Hematopoietic multipotent progenitor cell treated with erythropoietin and hydrocortisone succinate and interleukin-3 and kit ligand, for 15 days (in vitro differentiated cells): ENCODE data around the gene LRP1B.

Source experiments
- DNase-seq: peaks from one replicate; pipeline ENCODE4 v3.0.0-alpha.2; 2015; ENCODE audit warnings: low spot score

LRP1B gene

GRCh38 chr2:141586985-141587384, 543.8 kb downstream of the LRP1B start:
- no peak for DNase-seq

- DNase-seq: no peak
Observed at GRCh38 chr2:141582213-141582612, 548.6 kb downstream of the LRP1B start.

DNA sequence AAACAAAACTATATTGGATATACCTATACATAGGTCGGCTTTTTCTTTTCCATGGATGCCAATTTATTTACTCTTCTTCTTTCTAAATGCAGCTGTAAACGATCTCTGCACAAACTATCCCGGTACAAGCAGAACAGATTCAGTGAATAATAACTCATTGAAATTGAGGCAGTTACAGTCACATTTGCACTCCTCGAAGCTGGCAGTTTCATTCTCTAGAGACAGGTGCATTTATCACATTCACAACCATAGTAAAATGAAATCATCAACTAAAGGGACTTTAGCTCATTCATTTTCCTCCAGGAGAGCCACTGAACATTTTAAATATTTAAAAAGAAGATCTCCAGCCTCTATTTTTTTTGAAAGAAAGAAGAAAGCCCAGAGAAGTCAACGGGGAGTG, 551.7 kb downstream of the LRP1B start:
- no peak for DNase-seq

- DNase-seq: no peak
Observed at GRCh38 chr2:141570474-141571131, 560.2 kb downstream of the LRP1B start.

GRCh38 chr2:141569941-141570340, 560.9 kb downstream of the LRP1B start:
- DNase-seq: no peak

DNA sequence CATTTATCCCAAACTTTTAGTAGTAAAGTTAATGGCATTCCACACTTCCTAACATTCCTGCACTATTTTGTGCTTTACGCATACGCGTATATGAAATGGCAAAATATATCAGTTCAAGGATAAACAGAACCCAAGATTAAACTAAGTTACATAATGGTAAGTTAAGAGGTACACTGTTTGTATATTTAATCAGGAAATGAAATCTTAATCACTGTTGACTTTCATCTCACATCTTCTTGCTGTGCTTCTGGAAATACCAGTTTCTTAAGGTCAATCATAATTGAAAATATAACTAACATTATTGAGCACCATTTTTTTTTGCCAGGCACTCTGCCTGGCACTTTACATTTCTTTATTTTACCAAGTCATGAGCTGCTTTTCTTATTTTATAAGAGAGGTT, 565.2 kb downstream of the LRP1B start:
- no peak for DNase-seq

DNA sequence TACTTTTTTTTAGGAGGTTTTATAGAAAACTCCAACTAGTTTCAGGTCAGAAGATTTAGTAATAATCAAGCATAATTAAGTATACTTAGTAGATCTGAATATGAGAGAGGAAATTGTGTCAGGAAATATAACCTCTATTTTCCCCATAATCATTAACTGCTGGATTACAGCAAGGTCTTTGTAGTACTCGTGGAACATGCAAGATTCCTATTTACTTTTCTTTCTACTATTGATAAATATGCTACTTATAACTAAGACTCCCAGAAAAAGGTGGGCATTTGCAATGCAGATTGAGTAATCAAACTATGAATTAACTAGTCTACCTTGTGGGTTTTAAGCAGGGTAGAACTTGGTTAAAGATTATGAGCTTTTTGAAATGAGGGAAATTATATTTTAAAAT, 570.1 kb downstream of the LRP1B start:
- no peak for DNase-seq

DNA sequence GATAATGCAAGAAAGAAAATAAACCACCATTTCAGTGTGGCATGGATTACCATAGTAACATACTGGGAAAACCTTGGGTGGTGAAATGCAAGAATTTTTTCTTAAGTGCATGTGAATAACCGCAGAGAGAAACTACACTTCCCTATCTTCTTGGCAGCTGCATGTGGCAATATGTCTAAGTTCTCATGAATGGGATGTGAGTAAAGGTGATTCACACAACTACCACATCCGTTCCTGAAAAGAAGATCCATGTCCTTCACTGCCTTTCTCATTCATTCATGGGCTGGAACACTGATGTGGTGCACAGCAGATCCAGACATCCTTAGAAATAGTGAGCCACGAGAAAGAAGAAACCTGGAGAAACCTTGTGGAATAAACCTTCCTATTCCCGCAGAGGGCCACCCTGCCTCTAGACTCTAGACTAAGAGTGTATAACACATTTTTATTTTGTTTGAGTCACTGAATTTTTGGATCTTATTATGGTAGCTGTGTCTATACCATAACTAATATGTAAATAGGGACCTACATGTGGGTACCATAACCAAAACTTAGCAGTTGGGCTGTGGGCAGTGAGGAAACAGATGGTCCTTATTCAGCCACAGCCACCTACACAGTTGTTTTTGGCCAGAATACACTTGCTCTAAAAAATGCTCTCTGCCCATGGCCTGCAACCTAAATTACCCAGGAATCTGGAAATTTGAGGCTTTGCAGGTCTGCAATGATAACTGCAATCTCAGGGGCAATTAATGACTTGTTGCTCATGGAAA, 573.3 kb downstream of the LRP1B start:
- DNase-seq: no peak

DNA sequence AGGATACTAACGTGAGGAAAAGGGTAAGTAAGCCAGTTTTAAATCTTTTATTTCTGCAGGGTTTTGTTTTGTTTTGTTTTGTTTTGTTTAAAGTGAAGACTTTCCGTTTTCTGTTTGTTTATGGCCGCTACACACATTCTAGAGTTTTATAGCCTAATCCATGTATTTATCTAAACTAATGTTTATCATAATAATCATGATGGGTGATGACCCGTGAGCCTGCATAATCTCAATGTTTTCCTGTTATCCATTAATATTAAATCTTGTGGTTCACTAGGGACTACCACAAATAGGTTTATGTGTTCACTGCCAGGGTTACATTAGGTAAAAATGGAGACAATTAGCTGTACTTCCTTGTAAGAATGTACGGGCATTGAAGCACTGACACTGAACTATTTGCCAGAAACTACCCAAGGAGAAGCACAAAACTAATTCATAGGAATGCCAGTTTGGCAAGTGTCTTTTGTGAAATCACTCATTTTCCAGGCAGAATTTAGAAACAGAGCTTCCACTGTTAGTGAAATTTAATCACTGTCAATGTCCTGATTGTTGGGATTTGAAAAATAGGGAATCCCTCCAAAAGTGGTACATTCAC, 574.8 kb downstream of the LRP1B start:
- DNase-seq: no peak

- no peak for DNase-seq
Observed at GRCh38 chr2:141554810-141555209, 576.0 kb downstream of the LRP1B start.

GRCh38 chr2:141534666-141535362, 596.0 kb downstream of the LRP1B start:
- no peak for DNase-seq

- DNase-seq: no peak
Observed at GRCh38 chr2:141529659-141530058, 601.2 kb downstream of the LRP1B start.

GRCh38 chr2:141528990-141529389, 601.8 kb downstream of the LRP1B start:
- no peak for DNase-seq

GRCh38 chr2:141526760-141527159, 604.1 kb downstream of the LRP1B start:
- no peak for DNase-seq

GRCh38 chr2:141524777-141525176, 606.0 kb downstream of the LRP1B start:
- no peak for DNase-seq

DNA sequence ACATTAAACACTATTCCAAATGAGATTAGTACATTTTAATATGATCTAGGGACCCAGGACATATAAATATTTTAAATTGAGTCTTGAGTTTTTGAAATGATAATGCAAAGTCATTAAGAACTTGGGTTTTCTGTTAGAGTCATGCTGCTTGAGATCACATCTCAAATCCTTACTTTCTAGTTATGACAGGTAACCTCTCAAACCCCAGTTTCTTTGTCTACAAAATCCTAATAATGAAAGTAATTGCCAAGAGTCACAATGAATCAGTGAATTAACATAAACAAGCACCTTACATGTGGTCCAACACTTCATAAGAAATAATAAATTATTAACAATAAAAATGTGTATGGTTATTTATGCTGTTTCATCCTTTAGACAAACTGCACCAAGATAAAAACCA, 607.6 kb downstream of the LRP1B start:
- no peak for DNase-seq

DNA sequence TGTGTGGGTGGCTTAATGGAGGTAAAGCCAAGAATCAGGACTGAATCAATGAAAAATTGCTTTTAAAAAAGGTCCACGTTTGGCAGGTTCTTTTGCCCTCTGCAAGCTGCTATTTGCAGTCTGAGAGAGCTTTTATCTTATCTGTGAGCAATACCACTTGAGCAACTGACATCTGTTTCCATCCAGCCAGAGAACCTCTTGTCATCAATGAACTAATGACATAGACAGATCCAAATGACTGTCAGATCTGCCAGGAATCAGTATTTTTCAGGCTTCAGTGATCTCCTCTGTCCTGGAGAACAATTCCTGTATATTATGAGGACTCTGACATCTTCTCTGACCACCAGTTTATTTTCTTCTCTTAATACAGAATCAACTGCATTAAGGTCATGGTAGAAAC, 608.1 kb downstream of the LRP1B start:
- no peak for DNase-seq

GRCh38 chr2:141522048-141522447, 608.8 kb downstream of the LRP1B start:
- DNase-seq: no peak

DNA sequence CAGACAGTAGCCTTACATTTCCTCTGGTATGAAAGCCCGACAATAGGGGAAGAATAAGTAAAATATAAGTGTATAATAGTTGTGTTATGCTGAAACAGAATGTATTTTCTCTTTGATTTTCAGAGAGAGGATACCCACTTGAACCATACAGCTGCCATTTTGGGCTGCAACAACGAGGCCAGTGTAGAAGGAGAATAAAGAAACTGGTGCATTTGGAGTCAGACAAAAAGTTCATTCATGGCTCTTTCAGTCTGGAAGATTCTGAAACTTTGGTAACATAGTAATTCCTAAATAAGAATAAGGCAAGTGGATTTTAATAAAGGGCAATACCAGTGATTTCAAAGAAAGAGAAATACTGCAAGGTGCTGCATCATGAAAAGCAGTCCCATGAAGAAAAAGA, 610.9 kb downstream of the LRP1B start:
- no peak for DNase-seq

GRCh38 chr2:141517852-141518421, 612.9 kb downstream of the LRP1B start:
- no peak for DNase-seq

DNA sequence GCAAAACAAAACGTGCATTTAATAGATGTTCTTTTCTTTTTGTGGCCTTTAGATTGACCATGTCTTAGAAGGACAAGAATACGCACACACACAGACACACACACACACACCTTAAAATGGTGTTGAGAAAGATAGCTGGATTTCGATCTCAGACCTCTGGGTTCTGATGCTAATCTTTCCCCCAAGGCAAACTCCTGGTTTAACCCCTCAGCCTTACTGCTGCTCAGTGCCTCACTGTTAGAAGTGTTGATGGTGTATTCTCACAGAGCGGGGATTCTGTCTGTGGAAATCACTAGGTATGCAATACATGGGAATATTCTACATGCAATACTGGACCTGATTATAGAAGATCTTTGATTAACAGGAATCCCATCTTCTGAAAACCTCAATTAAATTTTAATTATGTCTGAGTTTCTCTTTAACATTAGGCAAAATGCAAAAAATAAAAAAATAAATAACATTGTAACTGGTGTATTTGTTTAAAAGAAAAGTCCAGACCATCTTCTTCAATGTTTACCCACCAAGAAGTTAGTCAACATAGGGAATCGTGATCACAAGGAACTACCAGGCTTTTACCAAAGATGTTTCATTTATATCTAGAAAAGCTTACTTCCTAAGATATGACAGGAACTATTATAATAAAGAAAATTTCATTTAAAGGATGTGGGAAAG, 613.5 kb downstream of the LRP1B start:
- no peak for DNase-seq

DNA sequence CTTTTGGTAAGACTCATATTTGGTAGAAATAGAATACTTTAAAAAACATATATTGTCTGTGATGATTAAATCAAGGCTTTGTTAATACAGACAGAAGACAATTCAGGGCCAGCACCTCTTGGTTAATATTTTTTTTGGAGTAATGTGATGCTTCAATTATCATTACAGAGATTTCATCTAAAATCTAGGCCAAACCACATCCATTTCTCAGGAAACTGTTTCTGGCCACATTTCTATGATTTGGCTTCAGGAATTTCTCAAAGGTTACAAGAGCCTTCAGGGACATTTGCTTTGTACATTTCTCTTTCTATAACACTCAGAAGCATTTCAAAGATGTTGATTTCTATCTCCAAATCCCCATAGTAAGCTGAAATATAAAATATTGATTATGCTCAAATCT, 614.9 kb downstream of the LRP1B start:
- no peak for DNase-seq
